HG02759 (cell line): ENCODE results near the gene ULK4.
"Not testable (repeated sequence)": the region's sequence is repeated elsewhere in the genome, so short reads cannot be mapped to it uniquely, and the experiment has no call there.

Source experiments
- ATAC-seq: cut with Tn5 transposase; IDR thresholded peaks from one replicate; pipeline ENCODE4 v1.9.1; 2021; ENCODE audit warnings: mild to moderate bottlenecking, moderate library complexity; ENCODE audit not compliant: unreplicated experiment

ULK4 gene

GRCh38 chr3:41286305-41286704, 675.6 kb downstream of the ULK4 start:
- no peak for ATAC-seq

DNA sequence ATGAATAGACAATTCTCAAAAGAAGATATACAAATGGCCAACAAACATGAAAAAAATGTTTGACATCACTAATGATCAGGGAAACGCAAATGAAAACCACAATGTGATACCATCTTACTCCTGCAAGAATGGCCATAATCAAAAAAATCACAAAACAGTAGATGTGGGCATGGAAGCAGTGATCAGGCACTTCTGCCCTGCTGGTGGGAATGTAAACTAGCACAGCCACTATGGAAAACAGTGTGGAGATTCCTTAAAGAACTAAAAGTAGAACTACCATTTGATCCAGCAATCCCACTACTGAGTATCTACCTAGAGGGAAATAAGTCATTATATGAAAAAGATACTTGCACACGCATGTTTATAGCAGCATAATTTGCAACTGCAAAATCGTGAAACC, 677.0 kb downstream of the ULK4 start:
- not testable (repeated sequence) for ATAC-seq

- ATAC-seq: no peak
Observed at GRCh38 chr3:41277790-41278465, 684.0 kb downstream of the ULK4 start.

- ATAC-seq: no peak
Observed at GRCh38 chr3:41276191-41276590, 685.7 kb downstream of the ULK4 start.

DNA sequence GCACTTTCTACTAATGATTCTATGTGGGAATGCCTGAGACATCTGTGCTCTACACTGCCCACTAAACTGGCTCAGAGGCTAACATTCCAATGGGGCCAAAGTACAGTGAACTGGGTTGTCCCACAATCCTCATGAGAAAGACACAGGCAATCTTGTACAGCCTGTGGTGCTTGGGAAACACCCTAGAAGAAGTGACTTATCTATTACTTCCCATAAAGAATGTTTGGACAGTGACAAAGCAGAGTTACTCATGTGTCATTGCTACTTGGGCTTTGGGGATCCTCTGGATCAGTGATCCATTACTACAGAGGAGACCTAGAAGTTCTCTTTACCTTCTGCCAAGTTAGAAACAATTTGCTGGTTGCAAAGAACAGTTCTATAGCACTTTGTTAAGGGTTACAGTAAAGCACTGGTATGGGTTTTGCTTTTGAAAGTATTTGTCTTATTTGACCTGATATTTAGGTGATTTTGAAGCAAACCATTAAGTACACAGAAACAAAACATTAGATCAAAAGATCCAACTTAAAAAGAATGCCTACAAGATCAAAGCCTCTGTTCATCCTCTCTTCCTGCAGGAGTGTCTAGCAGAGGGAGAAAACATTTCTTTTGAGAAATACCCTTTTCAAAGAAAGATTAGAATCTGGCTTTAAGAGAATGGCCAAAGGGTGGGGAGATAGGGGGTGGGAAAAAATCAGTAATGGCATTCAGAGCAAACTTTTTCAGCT, 686.8 kb downstream of the ULK4 start:
- no peak for ATAC-seq

GRCh38 chr3:41272667-41273066, 689.2 kb downstream of the ULK4 start:
- ATAC-seq: no peak

GRCh38 chr3:41267975-41268640, 693.8 kb downstream of the ULK4 start:
- no peak for ATAC-seq

DNA sequence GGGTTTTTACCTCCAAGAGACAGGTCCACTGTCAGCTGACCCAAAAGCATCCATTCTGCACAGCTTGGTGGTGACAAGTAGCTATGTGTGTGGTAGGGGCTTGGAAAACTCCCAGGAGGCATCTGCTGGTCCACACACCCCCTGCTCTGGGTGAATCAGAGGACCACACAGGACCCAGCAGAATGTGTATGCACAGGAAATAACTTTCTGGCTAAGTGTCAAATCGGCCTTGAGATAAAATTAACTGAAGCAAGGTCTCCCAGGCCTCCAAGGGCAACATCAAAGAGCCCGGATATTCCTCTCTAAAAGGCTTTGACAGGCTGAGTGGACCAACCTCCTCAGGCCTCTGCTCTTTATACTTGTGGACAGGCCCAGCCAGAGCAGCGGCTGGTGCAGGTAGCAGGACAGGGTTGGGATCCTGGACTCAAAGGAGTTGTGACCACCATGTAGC, 696.1 kb downstream of the ULK4 start:
- ATAC-seq: no peak

- ATAC-seq: no peak
Observed at GRCh38 chr3:41265011-41265545, 696.8 kb downstream of the ULK4 start.

DNA sequence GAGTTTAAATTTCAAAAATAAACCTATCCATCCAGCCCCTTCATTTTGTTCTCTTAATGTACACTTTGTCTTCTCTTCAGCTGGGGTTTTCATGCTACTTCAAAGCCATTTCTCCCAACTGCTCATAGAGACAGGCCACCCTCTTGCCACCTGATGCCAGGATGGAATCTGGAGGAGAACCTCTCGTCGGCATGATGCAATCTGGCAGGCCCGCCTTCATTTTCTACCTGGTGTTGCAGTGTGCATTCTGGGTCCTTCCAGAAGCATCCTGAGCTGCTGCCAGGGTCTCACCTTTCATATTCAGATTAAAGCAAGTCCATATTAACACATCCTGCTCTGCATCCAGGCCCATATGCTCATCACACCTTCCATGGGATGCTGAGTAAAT, 701.8 kb downstream of the ULK4 start:
- no peak for ATAC-seq

DNA sequence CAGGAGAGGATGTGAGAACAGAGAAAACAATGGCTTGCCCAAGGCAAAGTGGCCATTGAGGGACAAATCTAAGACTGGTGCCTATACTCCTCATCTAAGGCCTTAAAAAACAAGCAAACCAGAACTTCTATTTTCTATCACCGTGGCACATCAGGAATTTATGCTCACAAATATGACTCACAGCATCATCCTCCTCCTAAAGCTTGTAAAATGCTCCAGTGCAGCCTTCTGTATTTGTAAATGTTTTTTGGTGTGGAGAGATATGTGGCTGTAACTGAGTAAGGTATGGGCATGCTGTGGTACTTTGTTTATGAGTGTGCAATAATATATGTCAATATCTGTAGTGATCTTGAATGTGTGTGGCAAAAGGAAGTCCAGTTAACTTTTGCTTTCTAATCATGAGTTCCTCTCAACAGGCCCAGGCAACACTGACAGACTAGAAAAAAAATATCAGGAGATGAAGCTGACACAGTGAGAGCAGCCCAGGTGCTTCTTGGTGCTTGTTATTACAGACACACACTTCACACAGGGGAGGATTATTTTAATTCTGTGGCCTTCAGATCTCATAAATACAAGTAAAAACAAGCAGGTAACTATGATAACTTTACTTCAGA, 702.3 kb downstream of the ULK4 start:
- no peak for ATAC-seq

DNA sequence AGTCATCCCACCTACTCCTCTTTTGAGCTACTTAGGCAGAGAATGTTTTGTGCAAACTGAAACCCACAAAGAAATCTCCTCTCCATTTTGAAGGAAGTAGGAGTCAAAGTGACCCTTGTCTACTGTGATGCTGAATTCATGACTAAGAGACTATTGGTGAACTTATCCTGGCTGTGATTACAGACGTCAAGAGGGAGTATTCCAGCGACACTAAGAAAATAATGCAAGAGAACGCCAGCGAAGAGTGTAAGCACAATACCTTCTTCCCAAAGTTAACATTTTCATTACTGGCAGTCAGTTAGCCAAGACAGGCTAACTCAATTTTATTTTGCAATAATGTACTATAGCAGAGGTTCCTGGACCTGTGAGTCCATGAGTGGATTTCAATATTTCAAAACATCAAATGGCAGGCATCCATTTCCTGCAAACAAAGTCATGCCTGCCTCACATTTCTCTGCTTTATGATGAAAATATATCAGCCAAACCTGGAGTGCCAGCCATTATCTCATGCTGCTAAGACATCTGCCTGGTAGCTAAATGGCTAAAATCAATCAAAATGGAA, 703.6 kb downstream of the ULK4 start:
- ATAC-seq: no peak

- no peak for ATAC-seq
Observed at GRCh38 chr3:41251593-41251992, 710.3 kb downstream of the ULK4 start.

GRCh38 chr3:41250825-41251224, 711.1 kb downstream of the ULK4 start:
- no peak for ATAC-seq

DNA sequence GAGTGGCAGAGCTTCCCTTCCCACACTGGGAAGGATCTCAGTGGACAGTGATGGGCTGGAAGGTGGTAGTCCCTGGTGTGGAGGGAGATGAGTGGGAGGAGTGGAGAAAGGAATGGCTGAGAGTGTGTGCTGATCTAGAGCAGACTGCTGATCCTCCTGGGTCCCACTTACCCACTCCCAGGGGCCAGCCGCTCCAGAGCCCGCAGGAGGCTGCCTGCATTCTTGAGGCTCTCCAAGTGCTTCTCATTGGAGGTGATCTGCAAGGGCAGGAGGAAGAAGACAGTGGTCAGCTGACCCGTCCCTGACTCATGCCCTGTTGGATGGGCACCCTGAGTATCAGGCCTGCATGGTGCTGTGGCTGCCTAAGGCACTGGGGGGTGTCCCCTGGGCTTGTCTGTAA, 712.6 kb downstream of the ULK4 start:
- no peak for ATAC-seq

DNA sequence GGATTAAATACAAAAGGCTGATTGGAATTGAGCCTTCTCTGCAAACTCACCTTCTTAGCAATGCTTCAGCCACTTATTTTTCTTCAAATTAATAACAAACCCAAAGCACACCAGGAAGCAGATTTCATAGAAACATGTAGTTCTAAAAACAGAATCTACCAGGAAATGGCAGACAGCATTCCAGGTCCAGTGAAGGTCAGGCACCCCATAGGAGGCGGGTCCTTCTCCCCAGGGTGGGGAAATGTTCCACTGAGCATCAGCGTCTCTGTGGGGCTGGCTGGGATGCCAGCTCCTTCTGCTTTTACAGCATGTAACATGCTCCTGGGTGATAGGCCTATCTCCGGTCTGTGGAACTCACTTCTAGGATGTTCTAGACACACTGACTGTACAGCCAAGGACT, 713.4 kb downstream of the ULK4 start:
- ATAC-seq: no peak

GRCh38 chr3:41247055-41248004, 714.6 kb downstream of the ULK4 start:
- ATAC-seq: no peak

DNA sequence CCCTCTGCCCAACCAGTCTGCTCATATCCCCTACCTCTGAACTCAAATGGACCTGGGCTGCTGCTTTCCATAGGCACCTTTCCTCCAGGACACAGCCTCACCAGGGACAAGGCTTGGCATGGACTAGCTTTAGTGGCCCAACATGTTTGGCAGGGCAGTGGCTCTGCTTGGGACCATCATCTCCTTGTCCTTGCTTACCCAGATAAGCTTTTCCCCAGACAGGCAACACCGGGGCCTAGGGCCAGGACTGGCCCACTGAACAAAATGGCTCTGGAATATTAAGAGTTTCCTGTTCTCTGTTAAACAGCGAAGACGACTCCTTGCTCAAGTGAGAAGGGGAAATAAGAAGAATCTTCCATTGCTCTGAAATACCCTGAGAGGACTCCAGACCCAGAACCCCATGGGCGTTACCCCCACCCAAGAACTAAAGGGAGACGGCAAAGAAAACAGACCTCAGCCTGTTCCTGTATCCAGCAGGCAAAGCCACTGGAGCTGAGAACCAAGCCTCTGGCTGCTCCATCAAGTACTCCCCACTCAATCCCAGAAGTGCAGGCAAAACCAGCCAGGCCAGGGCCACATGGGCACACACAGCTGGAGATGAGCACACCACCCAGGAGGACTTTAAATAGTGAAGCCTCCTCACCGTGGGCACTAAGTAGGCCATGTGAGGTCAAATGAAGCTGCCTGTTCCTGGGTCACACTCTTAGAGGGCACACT, 717.1 kb downstream of the ULK4 start:
- no peak for ATAC-seq

DNA sequence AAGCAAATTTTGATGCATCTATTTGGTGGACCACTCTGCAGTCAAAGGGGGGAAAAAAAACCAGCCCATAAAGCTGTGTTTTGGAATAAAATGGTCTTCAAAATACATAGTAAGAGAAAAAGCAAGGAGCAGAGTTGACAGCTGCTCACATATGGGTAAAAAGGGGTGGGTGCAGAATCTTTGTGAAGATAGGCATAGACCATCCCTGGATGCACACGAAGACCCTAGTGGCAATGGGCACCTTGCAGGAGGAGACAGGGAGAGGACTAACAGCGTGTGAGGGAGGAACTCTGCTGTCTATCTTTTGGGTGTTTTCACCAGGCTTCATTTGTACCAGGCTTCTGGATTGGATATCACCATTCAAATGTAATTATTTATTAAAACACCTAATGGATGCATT, 718.7 kb downstream of the ULK4 start:
- ATAC-seq: no peak
